ENCODE results near the gene HS1BP3.

The HS1BP3 gene

DNA sequence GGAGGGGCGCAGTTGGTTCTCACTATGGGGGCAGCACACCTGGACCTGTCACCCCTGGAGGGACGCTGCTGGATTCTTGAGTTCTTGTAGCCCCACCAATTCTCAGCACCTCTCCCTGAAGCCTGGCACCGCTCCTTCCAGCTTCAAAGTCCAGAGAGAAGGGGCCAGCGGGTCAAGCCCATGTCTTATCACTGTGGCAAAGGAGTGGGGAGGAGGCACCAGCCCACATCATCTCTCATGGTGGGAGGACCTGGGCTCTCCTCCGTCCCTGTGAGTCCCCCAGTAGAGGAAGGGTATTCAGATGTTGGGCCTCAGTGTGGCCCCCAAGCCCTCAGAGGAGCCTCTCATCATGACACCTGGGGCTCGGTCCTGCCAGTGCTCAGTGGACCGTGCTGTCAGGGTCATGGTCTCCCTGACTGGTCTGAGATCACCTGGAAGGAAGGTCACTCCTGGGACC, 67.4 kb downstream of the HS1BP3 start:
- Histone ChIP-seq H3K4me3 (ENCODE audit: low read length) (no peak overlapping the region), H3K27ac (ENCODE audit: low read depth, low read length) (no peak overlapping the region), H3K36me3 (ENCODE audit: control insufficient read depth, low read length) (no peaks in the 10 kb centered on the region), H3K4me1 (ENCODE audit: control insufficient read depth, low read length) (no peaks in the 10 kb centered on the region), H3K79me2 (ENCODE audit: control insufficient read depth, low read length) (no peaks in the 10 kb centered on the region), H4K20me1 (ENCODE audit: control insufficient read depth, insufficient read depth, low read depth, low read length) (0 out of 2 replicates have a peak, but pooled peaks cover 5% of the 10 kb centered on the region), H3K4me2 (ENCODE audit: low read length) (no peak overlapping the region), H3K9me3 (ENCODE audit: control insufficient read depth, insufficient read depth, low read length) (no peaks in the 10 kb centered on the region), H3K27me3 (ENCODE audit: control insufficient read depth, low read length) (peaks cover 24% of the 10 kb centered on the region), H3F3A (ENCODE audit: control insufficient read depth, insufficient read depth) (no peaks in the 10 kb centered on the region), H3K9me2 (replicated peaks; ENCODE audit: control insufficient read depth, low read length) (no peaks in the 10 kb centered on the region)
- TF ChIP-seq, protein P1, sequence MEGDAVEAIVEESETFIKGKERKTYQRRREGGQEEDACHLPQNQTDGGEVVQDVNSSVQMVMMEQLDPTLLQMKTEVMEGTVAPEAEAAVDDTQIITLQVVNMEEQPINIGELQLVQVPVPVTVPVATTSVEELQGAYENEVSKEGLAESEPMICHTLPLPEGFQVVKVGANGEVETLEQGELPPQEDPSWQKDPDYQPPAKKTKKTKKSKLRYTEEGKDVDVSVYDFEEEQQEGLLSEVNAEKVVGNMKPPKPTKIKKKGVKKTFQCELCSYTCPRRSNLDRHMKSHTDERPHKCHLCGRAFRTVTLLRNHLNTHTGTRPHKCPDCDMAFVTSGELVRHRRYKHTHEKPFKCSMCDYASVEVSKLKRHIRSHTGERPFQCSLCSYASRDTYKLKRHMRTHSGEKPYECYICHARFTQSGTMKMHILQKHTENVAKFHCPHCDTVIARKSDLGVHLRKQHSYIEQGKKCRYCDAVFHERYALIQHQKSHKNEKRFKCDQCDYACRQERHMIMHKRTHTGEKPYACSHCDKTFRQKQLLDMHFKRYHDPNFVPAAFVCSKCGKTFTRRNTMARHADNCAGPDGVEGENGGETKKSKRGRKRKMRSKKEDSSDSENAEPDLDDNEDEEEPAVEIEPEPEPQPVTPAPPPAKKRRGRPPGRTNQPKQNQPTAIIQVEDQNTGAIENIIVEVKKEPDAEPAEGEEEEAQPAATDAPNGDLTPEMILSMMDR (IDR thresholded peaks at IDR 0.05; ENCODE audit: low read depth, low read length, poor library complexity, severe bottlenecking), result no peak

- Histone ChIP-seq H3K36me3 (ENCODE audit: control insufficient read depth, low read length) (no peaks in the 10 kb centered on the region), H3K27ac (ENCODE audit: low read depth, low read length) (no peak overlapping the region), H3F3A (ENCODE audit: control insufficient read depth, insufficient read depth) (no peaks in the 10 kb centered on the region), H4K20me1 (ENCODE audit: control insufficient read depth, insufficient read depth, low read depth, low read length) (0 out of 2 replicates have a peak, but pooled peaks cover 5% of the 10 kb centered on the region), H3K4me2 (ENCODE audit: low read length) (no peak overlapping the region), H3K9me2 (replicated peaks; ENCODE audit: control insufficient read depth, low read length) (no peaks in the 10 kb centered on the region), H3K4me1 (ENCODE audit: control insufficient read depth, low read length) (no peaks in the 10 kb centered on the region), H3K9me3 (ENCODE audit: control insufficient read depth, insufficient read depth, low read length) (no peaks in the 10 kb centered on the region), H3K27me3 (ENCODE audit: control insufficient read depth, low read length) (peaks cover 31% of the 10 kb centered on the region), H3K79me2 (ENCODE audit: control insufficient read depth, low read length) (no peaks in the 10 kb centered on the region), H3K4me3 (ENCODE audit: low read length) (no peak overlapping the region)
- TF ChIP-seq, protein P1 (IDR thresholded peaks at IDR 0.05; ENCODE audit: low read depth, low read length, poor library complexity, severe bottlenecking), result no peak
- no peak for TF ChIP-seq EZH2phosphoT487 (IDR thresholded peaks at IDR 0.05; ENCODE audit: borderline replicate concordance, low read length)
These were observed 68.2 kb downstream of the HS1BP3 start for GRCh38 chr2:20582600-20583221.

GRCh38 chr2:20580690-20581437, 70.0 kb downstream of the HS1BP3 start:
- Histone ChIP-seq H3K4me3 (ENCODE audit: low read length) (no peak overlapping the region), H3K36me3 (ENCODE audit: control insufficient read depth, low read length) (no peaks in the 10 kb centered on the region), H3K4me2 (ENCODE audit: low read length) (no peak overlapping the region), H3K27ac (ENCODE audit: low read depth, low read length) (no peak overlapping the region), H3K79me2 (ENCODE audit: control insufficient read depth, low read length) (no peaks in the 10 kb centered on the region), H3K27me3 (ENCODE audit: control insufficient read depth, low read length) (peaks cover 37% of the 10 kb centered on the region), H3K4me1 (ENCODE audit: control insufficient read depth, low read length) (no peaks in the 10 kb centered on the region), H3F3A (ENCODE audit: control insufficient read depth, insufficient read depth) (no peaks in the 10 kb centered on the region), H3K9me2 (replicated peaks; ENCODE audit: control insufficient read depth, low read length) (no peaks in the 10 kb centered on the region), H4K20me1 (ENCODE audit: control insufficient read depth, insufficient read depth, low read depth, low read length) (0 out of 2 replicates have a peak, but pooled peaks cover 5% of the 10 kb centered on the region), H3K9me3 (ENCODE audit: control insufficient read depth, insufficient read depth, low read length) (no peaks in the 10 kb centered on the region)
- no peak for TF ChIP-seq EZH2phosphoT487 (IDR thresholded peaks at IDR 0.05; ENCODE audit: borderline replicate concordance, low read length)
- TF ChIP-seq, protein P1 (IDR thresholded peaks at IDR 0.05; ENCODE audit: low read depth, low read length, poor library complexity, severe bottlenecking), result no peak

Measured in DOHH2 (cell line).